ENCODE results near the gene SEMA6B. TPM values are rescaled to one million over a fixed set of nuclear protein-coding genes. Genes with fewer than 3 reads are reported as not detected.

The SEMA6B gene
- total RNA-seq, 3 donors from 2014 or later, result 2.3 to 8.8 (median 3.2) TPM

- Histone ChIP-seq H3K4me3 (no peak overlapping the region), H3K4me1 (no peaks in the 10 kb centered on the region), H3K9me3 (no peaks in the 10 kb centered on the region), H3K27me3 (peaks cover 0 to 12% of the 10 kb centered on the region in 2 donors), H3K36me3 (no peaks in the 10 kb centered on the region), H3K27ac (no peak overlapping the region)
- DNase-seq (ENCODE audit: low spot score in 2 of 2), result no peak
- intact Hi-C loops (cut with DNase I; ENCODE audit: low total_unique reads), result loop anchor here (10.0 kb wide), 1 partner anchor 1012 kb away; the partner anchor contains the start of gene TINCR
- TF ChIP-seq POLR2AphosphoS5 (IDR thresholded peaks at IDR 0.05), result no peak
- no peak for TF ChIP-seq POLR2A (IDR thresholded peaks at IDR 0.05)
- no peak for TF ChIP-seq CTCF (IDR thresholded peaks at IDR 0.05)
These were observed 6.3 kb downstream of the SEMA6B start for GRCh38 chr19:4553092-4553695.

DNA sequence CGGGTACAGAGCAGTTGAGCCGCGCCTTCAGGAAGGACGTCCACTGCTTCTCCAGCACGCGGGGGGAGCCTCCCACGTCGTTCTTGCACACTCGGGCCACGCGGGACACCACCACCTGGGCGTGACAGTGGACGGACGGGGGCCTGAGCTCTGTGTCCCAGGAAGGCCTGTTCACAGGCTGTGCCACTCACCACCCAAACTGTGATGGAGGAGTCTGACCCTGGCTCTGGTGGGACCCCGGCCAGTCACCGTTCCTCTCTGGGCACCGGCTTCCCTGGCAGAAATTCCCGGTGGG is 7.0 kb downstream of the SEMA6B start:
- H3K4me3 ChIP-seq, result no peak overlapping the region
- no peaks in the 10 kb centered on the region for H3K36me3 ChIP-seq
- H3K4me1 ChIP-seq, result no peaks in the 10 kb centered on the region
- TF ChIP-seq POLR2AphosphoS5 (IDR thresholded peaks at IDR 0.05) (no peak), POLR2A (IDR thresholded peaks at IDR 0.05) (no peak), CTCF (IDR thresholded peaks at IDR 0.05) (no peak)
- intact Hi-C loops (cut with DNase I; ENCODE audit: low total_unique reads), result loop anchor here (10.0 kb wide), 1 partner anchor 1012 kb away; the partner anchor contains the start of gene TINCR
- peaks cover 0 to 12% of the 10 kb centered on the region in 2 donors for H3K27me3 ChIP-seq
- H3K9me3 ChIP-seq, result no peaks in the 10 kb centered on the region
- H3K27ac ChIP-seq, result no peak overlapping the region
- DNase-seq (ENCODE audit: low spot score in 2 of 2), result no peak

GRCh38 chr19:4550479-4551050 is 8.9 kb downstream of the SEMA6B start:
- intact Hi-C loops (cut with DNase I; ENCODE audit: low total_unique reads), result loop anchor here (10.0 kb wide), 1 partner anchor 1014 kb away; the partner anchor contains the start of gene TINCR
- H3K4me1 ChIP-seq, result no peaks in the 10 kb centered on the region
- H3K27ac ChIP-seq, result no peak overlapping the region
- TF ChIP-seq POLR2AphosphoS5 (IDR thresholded peaks at IDR 0.05) (no peak), POLR2A (IDR thresholded peaks at IDR 0.05) (no peak), CTCF (IDR thresholded peaks at IDR 0.05) (no peak)
- H3K9me3 ChIP-seq, result no peaks in the 10 kb centered on the region
- no peak overlapping the region for H3K4me3 ChIP-seq
- H3K27me3 ChIP-seq, result peaks cover 0 to 12% of the 10 kb centered on the region in 2 donors
- H3K36me3 ChIP-seq, result no peaks in the 10 kb centered on the region
- DNase-seq (ENCODE audit: low spot score in 2 of 2), result no peak

DNA sequence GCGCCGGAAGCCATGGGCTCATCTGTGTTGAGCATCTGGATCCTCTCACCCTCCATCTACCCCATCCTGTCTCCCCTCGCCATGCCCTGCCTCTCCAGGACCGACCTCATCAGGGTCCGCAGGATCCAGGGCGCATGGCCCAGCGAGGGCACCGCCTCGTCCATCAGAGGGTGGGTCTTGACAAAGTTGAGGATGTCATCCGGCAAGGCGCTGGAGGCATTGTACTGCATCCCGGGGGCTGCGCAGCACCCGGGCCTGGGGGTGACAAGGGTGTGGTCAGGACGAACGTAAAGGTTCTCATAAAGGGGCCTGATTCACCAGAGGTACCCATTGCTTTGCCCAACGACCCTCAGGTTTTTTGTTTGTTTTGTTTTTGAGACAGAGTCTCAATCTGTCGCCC is 9.5 kb downstream of the SEMA6B start:
- no peaks in the 10 kb centered on the region for H3K9me3 ChIP-seq
- no peaks in the 10 kb centered on the region for H3K36me3 ChIP-seq
- no peaks in the 10 kb centered on the region for H3K4me1 ChIP-seq
- H3K27ac ChIP-seq, result no peak overlapping the region
- no peak for DNase-seq (ENCODE audit: low spot score in 2 of 2)
- intact Hi-C loops (cut with DNase I; ENCODE audit: low total_unique reads), result loop anchor here (10.0 kb wide), 1 partner anchor 1015 kb away; the partner anchor contains the start of gene TINCR
- peaks cover 0 to 12% of the 10 kb centered on the region in 2 donors for H3K27me3 ChIP-seq
- no peak overlapping the region for H3K4me3 ChIP-seq
- TF ChIP-seq POLR2A (IDR thresholded peaks at IDR 0.05), result no peak
- TF ChIP-seq POLR2AphosphoS5 (IDR thresholded peaks at IDR 0.05), result no peak
- no peak for TF ChIP-seq CTCF (IDR thresholded peaks at IDR 0.05)

DNA sequence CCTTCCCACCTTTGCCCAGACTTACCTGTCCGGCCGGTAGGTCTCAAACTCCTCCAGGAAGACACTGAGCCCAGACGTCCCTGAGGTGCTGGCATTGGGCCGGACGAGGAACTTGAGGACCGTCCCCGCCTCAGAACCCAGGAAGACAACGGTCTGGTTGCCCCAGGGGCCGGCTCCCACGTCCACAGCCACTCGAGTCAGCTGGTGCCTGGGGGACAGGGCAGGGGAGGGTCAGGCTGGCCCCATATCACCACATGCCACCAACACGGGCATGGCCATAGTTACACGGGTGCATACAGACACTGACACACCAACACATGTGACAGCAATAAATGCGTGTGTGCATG is 11.3 kb downstream of the SEMA6B start:
- no peaks in the 10 kb centered on the region for H3K9me3 ChIP-seq
- no peak overlapping the region for H3K4me3 ChIP-seq
- H3K36me3 ChIP-seq, result no peaks in the 10 kb centered on the region
- H3K27ac ChIP-seq, result no peak overlapping the region
- peaks cover 0 to 12% of the 10 kb centered on the region in 2 donors for H3K27me3 ChIP-seq
- intact Hi-C loops (cut with DNase I; ENCODE audit: low total_unique reads), result no loop called here
- TF ChIP-seq CTCF (IDR thresholded peaks at IDR 0.05) (no peak), POLR2A (IDR thresholded peaks at IDR 0.05) (no peak), POLR2AphosphoS5 (IDR thresholded peaks at IDR 0.05) (no peak)
- no peak for DNase-seq (ENCODE audit: low spot score in 2 of 2)
- H3K4me1 ChIP-seq, result no peaks in the 10 kb centered on the region

Measured in breast epithelium (tissue), 4 donors.